PC-9 (cell line): ENCODE measurements around the gene KRTAP4-9. TPM values are rescaled to one million over a fixed set of nuclear protein-coding genes. Genes with fewer than 3 reads are reported as not detected.
"Not testable (repeated sequence)": the region's sequence is repeated elsewhere in the genome, so short reads cannot be mapped to it uniquely, and the experiment has no call there.

Experiments
- BruUV-seq: library from RNA; stranded (reverse); fragments of 400-500 nt; replicated peaks from 2 replicates; lab custom pipeline; 2021; lab: Mats Ljungman, UMichigan
- CTCF ChIA-PET: fragments of 300-600 bp; sonication (Branson Sonifier 250); formaldehyde crosslinking; loops from one replicate; lab custom pipeline; 2022; ENCODE audit warnings: antibody characterized with exemption; lab: Charles Lee
- POLR2A ChIA-PET: fragments of 300-600 bp; sonication (Branson Sonifier 250); formaldehyde crosslinking; loops from one replicate; lab custom pipeline; 2022; ENCODE audit warnings: antibody characterized with exemption; ENCODE audit not compliant: unreplicated experiment; lab: Charles Lee
- DNase-seq, 2 experiments: peaks; one replicate each; pipeline versions ENCODE4 v3.0.0 to v3.0.0-alpha.2; 2015 to 2022; ENCODE audit warnings: mixed read lengths in 1 of 2
- H2AFZ ChIP-seq: fragments of 200-600 bp; sonication (generic); 2 replicates; pipeline ENCODE4 v1.8.1; 2017; ENCODE audit warnings: antibody characterized with exemption
- H3F3A ChIP-seq: fragments of 200-600 bp; sonication (generic); 2 replicates; pipeline ENCODE4 v1.8.1; 2017; ENCODE audit warnings: antibody characterized with exemption, mild to moderate bottlenecking, low read depth; ENCODE audit not compliant: insufficient read depth
- H3K27ac ChIP-seq: fragments of 200-600 bp; sonication (generic); 2 replicates; pipeline ENCODE4 v1.6.1; 2016; ENCODE audit warnings: mixed run types
- H3K27me3 ChIP-seq: fragments of 200-600 bp; sonication (generic); 2 replicates; pipeline ENCODE4 v1.6.1; 2016; ENCODE audit warnings: low read depth, mixed run types; ENCODE audit not compliant: insufficient read depth
- H3K36me3 ChIP-seq: fragments of 200-600 bp; sonication (generic); 2 replicates; pipeline ENCODE4 v1.6.1; 2016; ENCODE audit warnings: low read depth, mixed run types
- H3K4me1 ChIP-seq: fragments of 200-600 bp; sonication (generic); replicated peaks from 2 replicates; pipeline ENCODE4 v1.6.1; 2016; ENCODE audit warnings: mixed run types; ENCODE audit not compliant: insufficient read depth
- H3K4me2 ChIP-seq: fragments of 200-600 bp; sonication (generic); 2 replicates; pipeline ENCODE4 v1.6.1; 2017; ENCODE audit warnings: mixed run types
- H3K4me3 ChIP-seq: fragments of 200-600 bp; sonication (generic); 2 replicates; pipeline ENCODE4 v1.6.1; 2016; ENCODE audit warnings: mixed run types
- H3K79me2 ChIP-seq: fragments of 200-600 bp; sonication (generic); 2 replicates; pipeline ENCODE4 v1.6.1; 2017; ENCODE audit warnings: low read depth, mixed run types
- H3K9me2 ChIP-seq: fragments of 200-600 bp; sonication (generic); 2 replicates; pipeline ENCODE4 v1.8.1; 2017; ENCODE audit warnings: mild to moderate bottlenecking; ENCODE audit not compliant: insufficient read depth
- H3K9me3 ChIP-seq: fragments of 200-600 bp; sonication (generic); 2 replicates; pipeline ENCODE4 v1.8.1; 2016; ENCODE audit warnings: low read depth; ENCODE audit not compliant: insufficient read depth
- H4K20me1 ChIP-seq: fragments of 200-600 bp; sonication (generic); 2 replicates; pipeline ENCODE4 v1.8.1; 2017; ENCODE audit not compliant: insufficient read depth
- CTCF ChIP-seq: fragments of 200-600 bp; sonication (generic); conservative IDR thresholded peaks from 2 replicates; pipeline ENCODE4 v1.6.1; 2017; ENCODE audit warnings: mixed run types, antibody characterized with exemption, mild to moderate bottlenecking, moderate library complexity
- EZH2 ChIP-seq: fragments of 200-600 bp; sonication (generic); IDR thresholded peaks from 2 replicates; pipeline ENCODE4 v1.8.0; 2017; ENCODE audit warnings: antibody characterized with exemption, low read depth
- intact Hi-C: fragments of 100-400 bp; cut with micrococcal nuclease; formaldehyde crosslinking; loops from one replicate; pipeline ENCODE4 v1.10.0; 2022; ENCODE audit not compliant: unreplicated experiment
- total RNA-seq: library from RNA; stranded (reverse); gene quantifications from 2 replicates; pipeline ENCODE4 v1.2.3, GENCODE V29; 2021

Gene KRTAP4-9
- total RNA-seq, 1 experiment from 2014 or later = not detected

GRCh38 chr17:41103896-41104295 is 1.3 kb upstream of the KRTAP4-9 start:
- Histone ChIP-seq H3K4me1 (peaks cover 39% of the 10 kb centered on the region), H3F3A (peaks cover 20% of the 10 kb centered on the region; the same call in 1 of the 2 replicates), H3K4me3 (no peak overlapping the region), H2AFZ (no peak overlapping the region), H3K36me3 (no peaks in the 10 kb centered on the region), H3K9me3 (no peaks in the 10 kb centered on the region), H3K9me2 (no peaks in the 10 kb centered on the region), H3K27ac (peak overlapping the region; percentile 64), H3K27me3 (no peaks in the 10 kb centered on the region), H3K4me2 (peak overlapping the region; percentile 9; the same call in 1 of the 2 replicates), H4K20me1 (no peaks in the 10 kb centered on the region), H3K79me2 (no peaks in the 10 kb centered on the region)
- no peak for DNase-seq
- ChIA-PET POLR2A (no interaction called here), CTCF (no interaction called here)
- TF ChIP-seq EZH2 (no peak), CTCF (no peak)
- intact Hi-C loops = no loop called here
- BruUV-seq = no TSS peak

GRCh38 chr17:41104386-41105038 is 677 bp upstream of the KRTAP4-9 start:
- H3K36me3 ChIP-seq, H3K9me2 ChIP-seq, POLR2A ChIA-PET, H3K4me3 ChIP-seq, intact Hi-C loops, BruUV-seq, H3K79me2 ChIP-seq, H2AFZ ChIP-seq, H4K20me1 ChIP-seq, H3K9me3 ChIP-seq, CTCF ChIA-PET, H3K27me3 ChIP-seq: not testable (repeated sequence)
- DNase-seq = peak in 1 of 2 experiments; percentile 84
- H3F3A ChIP-seq = peaks cover 15% of the 10 kb centered on the region; the same call in 1 of the 2 replicates
- peaks cover 33% of the 10 kb centered on the region for H3K4me1 ChIP-seq
- peak overlapping the region; percentile 49 for H3K4me2 ChIP-seq
- peak overlapping the region; percentile 73 for H3K27ac ChIP-seq

- no peaks in the 10 kb centered on the region for H4K20me1 ChIP-seq
- H3F3A ChIP-seq = peaks cover 15% of the 10 kb centered on the region; the same call in 1 of the 2 replicates
- POLR2A ChIA-PET = no interaction called here
- no TSS peak for BruUV-seq
- H3K9me3 ChIP-seq = peaks cover 13% of the 10 kb centered on the region
- H3K27me3 ChIP-seq = no peaks in the 10 kb centered on the region
- H3K36me3 ChIP-seq = no peaks in the 10 kb centered on the region
- peaks cover 22% of the 10 kb centered on the region for H3K4me1 ChIP-seq
- no peak overlapping the region for H3K27ac ChIP-seq
- TF ChIP-seq EZH2 (no peak), CTCF (no peak)
- H3K4me3 ChIP-seq = no peak overlapping the region
- no peaks in the 10 kb centered on the region for H3K9me2 ChIP-seq
- intact Hi-C loops = no loop called here
- CTCF ChIA-PET = no interaction called here
- H3K79me2 ChIP-seq = no peaks in the 10 kb centered on the region
- no peak overlapping the region for H3K4me2 ChIP-seq
- no peak for DNase-seq
- no peak overlapping the region for H2AFZ ChIP-seq
Observed at GRCh38 chr17:41107941-41108450, 2.8 kb downstream of the KRTAP4-9 start.

- H2AFZ ChIP-seq, H3K27me3 ChIP-seq, CTCF ChIA-PET, H4K20me1 ChIP-seq, H3K4me3 ChIP-seq, H3K4me2 ChIP-seq, intact Hi-C loops, H3K36me3 ChIP-seq, POLR2A ChIA-PET, H3K27ac ChIP-seq, BruUV-seq, DNase-seq, H3K79me2 ChIP-seq, H3K9me2 ChIP-seq: not testable (repeated sequence)
- H3K4me1 ChIP-seq = peaks cover 20% of the 10 kb centered on the region
- H3K9me3 ChIP-seq = peaks cover 13% of the 10 kb centered on the region
- peaks cover 11% of the 10 kb centered on the region; the same call in 1 of the 2 replicates for H3F3A ChIP-seq
Observed at GRCh38 chr17:41108728-41109386, 3.7 kb downstream of the KRTAP4-9 start.
